Cardiac fibroblast (primary cell): Measurements from ENCODE around the gene CLCA2.

Experiments
- DNase-seq, 2 donors: peaks; one replicate each; pipeline versions ENCODE4 v3.0.0 to v3.0.0-alpha.2; 2010; ENCODE audit warnings: low read depth in 2 of 2
- H3K4me3 ChIP-seq, 2 donors: replicated peaks in 1 of 2; 1 replicate in 1 of 2; 2 replicates in 1 of 2; pipeline ENCODE4 v1.5.1; 2011; ENCODE audit warnings: low read depth in 2 of 2, low read length in 2 of 2, mild to moderate bottlenecking in 2 of 2, moderate library complexity in 1 of 2
- TF ChIP-seq, protein P1 (sequence below): IDR thresholded peaks from one replicate; pipeline ENCODE4 v1.5.1; 2011; ENCODE audit warnings: low read depth, mild to moderate bottlenecking, low read length, inconsistent platforms

The CLCA2 gene

GRCh38 chr1:86396498-86396890, 27.5 kb upstream of the CLCA2 start:
- peak overlapping the region; percentile 76 to 96 for H3K4me3 ChIP-seq
- no peak for DNase-seq
- TF ChIP-seq, protein P1, sequence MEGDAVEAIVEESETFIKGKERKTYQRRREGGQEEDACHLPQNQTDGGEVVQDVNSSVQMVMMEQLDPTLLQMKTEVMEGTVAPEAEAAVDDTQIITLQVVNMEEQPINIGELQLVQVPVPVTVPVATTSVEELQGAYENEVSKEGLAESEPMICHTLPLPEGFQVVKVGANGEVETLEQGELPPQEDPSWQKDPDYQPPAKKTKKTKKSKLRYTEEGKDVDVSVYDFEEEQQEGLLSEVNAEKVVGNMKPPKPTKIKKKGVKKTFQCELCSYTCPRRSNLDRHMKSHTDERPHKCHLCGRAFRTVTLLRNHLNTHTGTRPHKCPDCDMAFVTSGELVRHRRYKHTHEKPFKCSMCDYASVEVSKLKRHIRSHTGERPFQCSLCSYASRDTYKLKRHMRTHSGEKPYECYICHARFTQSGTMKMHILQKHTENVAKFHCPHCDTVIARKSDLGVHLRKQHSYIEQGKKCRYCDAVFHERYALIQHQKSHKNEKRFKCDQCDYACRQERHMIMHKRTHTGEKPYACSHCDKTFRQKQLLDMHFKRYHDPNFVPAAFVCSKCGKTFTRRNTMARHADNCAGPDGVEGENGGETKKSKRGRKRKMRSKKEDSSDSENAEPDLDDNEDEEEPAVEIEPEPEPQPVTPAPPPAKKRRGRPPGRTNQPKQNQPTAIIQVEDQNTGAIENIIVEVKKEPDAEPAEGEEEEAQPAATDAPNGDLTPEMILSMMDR: no peak

DNA sequence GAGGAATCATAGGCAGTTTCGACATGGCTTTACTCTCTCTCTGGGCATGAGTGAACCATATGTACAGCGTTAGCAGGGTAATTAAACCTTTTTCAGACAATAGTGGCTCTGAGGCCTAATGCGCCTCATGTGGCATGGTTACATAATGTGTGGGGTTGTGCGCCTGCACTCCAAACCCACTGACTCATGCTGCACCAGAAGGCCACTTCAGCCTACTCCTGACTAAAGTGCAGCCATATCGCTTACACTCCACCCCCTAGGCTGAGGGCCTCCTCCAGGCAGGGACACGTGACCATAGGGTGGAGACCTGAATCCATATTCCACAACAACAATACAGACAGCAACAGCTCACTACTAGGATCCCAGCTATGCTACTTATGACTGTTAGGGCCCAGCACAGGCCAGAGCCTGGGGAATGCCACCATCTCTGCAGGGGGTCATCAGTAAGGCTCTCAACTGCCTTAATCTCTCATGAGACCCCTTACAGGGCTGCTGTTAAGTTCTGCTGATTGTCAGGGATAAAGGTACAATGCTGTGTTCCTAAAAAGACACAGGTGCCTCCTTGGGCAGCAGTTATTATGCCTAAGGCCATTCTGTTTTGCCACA, 14.5 kb upstream of the CLCA2 start:
- TF ChIP-seq, protein P1: no peak
- peak in 1 of 2 donors; percentile 18 for DNase-seq
- no peak overlapping the region for H3K4me3 ChIP-seq

- DNase-seq: no peak
- TF ChIP-seq, protein P1: no peak
- H3K4me3 ChIP-seq: no peak overlapping the region
Observed at GRCh38 chr1:86410879-86411278, 13.1 kb upstream of the CLCA2 start.

DNA sequence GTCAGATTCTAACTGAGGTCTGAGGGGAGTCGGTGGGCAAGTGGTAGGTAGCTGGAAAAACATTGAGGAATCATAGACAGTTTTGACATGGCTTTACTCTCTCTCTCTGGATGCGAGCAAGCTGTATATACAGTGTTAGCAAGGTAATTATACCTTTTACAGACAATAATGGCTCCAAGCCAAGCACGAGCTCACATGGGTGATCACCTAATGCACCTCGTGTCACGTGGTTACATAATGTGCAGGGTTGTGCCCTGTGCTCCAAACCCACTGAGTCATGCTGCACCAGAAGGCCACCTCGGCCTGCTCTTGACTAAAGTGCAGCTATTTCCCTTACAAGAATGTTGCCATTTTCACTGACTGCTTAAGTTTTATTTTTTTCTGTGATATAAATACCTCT, 7.6 kb upstream of the CLCA2 start:
- no peak overlapping the region for H3K4me3 ChIP-seq
- no peak for DNase-seq
- TF ChIP-seq, protein P1: no peak

DNA sequence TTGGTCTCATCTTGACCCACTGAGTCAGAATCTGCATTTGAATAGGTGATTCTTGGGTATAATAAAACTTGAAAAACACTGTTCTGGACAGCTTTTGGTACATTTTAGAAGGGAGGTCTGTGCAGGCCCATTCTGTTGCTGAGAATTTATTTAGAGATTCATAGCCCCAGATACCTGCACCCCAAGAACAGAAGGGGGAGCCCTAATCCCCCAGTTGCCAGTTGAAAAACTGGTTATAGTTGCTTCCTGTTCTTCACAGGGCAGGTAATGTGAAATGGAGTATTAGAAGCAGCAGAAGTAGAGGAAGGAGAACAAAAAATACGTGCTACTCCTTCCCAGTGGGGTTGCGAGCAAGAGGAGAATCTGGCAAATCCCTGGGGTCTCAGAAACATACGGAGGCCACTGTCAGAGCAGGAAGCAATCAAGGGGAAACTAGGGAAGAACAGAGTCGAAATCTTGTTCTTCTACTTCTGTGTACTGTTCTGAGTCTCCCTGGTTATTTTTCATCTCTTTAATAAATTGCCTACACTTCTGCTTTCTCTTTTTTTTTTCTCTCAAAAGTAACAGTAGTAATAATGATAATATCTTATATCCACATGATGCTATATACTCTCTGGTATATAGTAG, 4.6 kb upstream of the CLCA2 start:
- TF ChIP-seq, protein P1: peak; percentile 53
- DNase-seq: peak; percentile 59 to 70
- no peak overlapping the region for H3K4me3 ChIP-seq

DNA sequence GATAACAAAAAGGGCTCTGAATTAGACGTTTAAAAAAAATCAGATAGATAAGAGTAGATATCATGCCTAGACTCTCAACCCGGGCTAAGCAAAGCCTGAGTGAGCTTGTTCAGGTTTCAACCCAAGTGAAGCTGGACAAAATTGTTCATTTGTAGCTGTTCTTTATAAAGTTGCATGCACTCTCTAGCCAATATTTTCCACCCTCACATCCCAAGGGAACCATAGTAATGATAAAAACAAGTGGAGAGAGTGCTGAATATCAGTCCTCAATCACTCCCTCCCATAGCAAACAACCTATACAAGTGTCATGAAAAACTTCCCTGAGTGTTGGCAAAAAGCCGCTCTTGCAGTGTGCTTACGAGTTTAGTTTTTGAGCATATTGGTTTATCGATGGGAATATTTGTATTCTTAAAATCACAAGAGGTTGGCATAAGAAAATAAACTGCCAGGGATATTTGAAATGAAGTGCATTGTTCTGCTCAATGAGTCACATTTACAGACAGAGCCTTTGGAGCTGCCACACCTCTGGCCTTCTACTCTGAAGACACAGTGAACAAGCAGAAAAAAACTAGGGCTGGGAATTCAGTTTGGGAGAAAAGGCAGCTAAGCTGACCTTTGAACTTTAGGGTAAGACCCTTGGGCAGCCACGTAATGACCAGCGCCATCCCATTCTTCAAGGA, 2.2 kb upstream of the CLCA2 start:
- peak; percentile 64 to 69 for DNase-seq
- TF ChIP-seq, protein P1: no peak
- H3K4me3 ChIP-seq: no peak overlapping the region
